ENCODE data around the gene ADAMTS14. TPM values are rescaled to one million over a fixed set of nuclear protein-coding genes. Genes with fewer than 3 reads are reported as not detected.

ADAMTS14 gene
- total RNA-seq, 1 experiment from 2014 or later: 1.6 TPM

- no peaks in the 10 kb centered on the region for H3K9me3 Mint-ChIP-seq
- H3K27ac Mint-ChIP-seq: no peak overlapping the region
- H4K20me1 ChIP-seq (ENCODE audit: control insufficient read depth, insufficient read depth, insufficient read length): peaks cover 2% of the 10 kb centered on the region
- H3K4me3 Mint-ChIP-seq: no peak overlapping the region
- H3K9ac ChIP-seq (ENCODE audit: extremely low read depth, insufficient read length, low read length): no peak overlapping the region
- no peaks in the 10 kb centered on the region for H3K27me3 ChIP-seq (ENCODE audit: insufficient read depth, low read length)
- H4K8ac ChIP-seq (replicated peaks; ENCODE audit: insufficient read length, low read depth, low read length): no peak overlapping the region
- H3K4me1 Mint-ChIP-seq: peaks cover 0 to 3% of the 10 kb centered on the region in 2 experiments; a peak in 1 of 4 replicates
- H3T11ph ChIP-seq (ENCODE audit: low read length): no peak overlapping the region
- H3K4me2 ChIP-seq (ENCODE audit: insufficient read depth, insufficient read length, low read length): no peak overlapping the region
- no peak overlapping the region for H2AK5ac ChIP-seq (ENCODE audit: insufficient read length, low read length)
- H3K4ac ChIP-seq (ENCODE audit: low read depth, low read length): no peak overlapping the region
- H3K56ac ChIP-seq (ENCODE audit: insufficient read length, low read depth, low read length): no peak overlapping the region
- H2BK120ac ChIP-seq (ENCODE audit: low read depth, low read length, poor library complexity, severe bottlenecking): no peak overlapping the region
- no peak overlapping the region for H3K27ac ChIP-seq (ENCODE audit: insufficient read length, low read depth, low read length)
- no peak overlapping the region for H2BK20ac ChIP-seq (ENCODE audit: low read depth, low read length, poor library complexity, severe bottlenecking)
- no peaks in the 10 kb centered on the region for H3K79me2 ChIP-seq (ENCODE audit: insufficient read depth, low read length)
- H2BK5ac ChIP-seq (ENCODE audit: insufficient read length, low read length): no peak overlapping the region
- H3K4me1 ChIP-seq (ENCODE audit: insufficient read depth, low read length): no peaks in the 10 kb centered on the region
- no peak overlapping the region for H2AFZ ChIP-seq (ENCODE audit: low read length)
- no peak overlapping the region for H3K18ac ChIP-seq (ENCODE audit: insufficient read length, low read depth, low read length)
- H4K91ac ChIP-seq (ENCODE audit: insufficient read length, low read depth, low read length): no peak overlapping the region
- WGBS (ENCODE audit: extremely low coverage, insufficient read length, low lambda C conversion rate): no CpG with 5 or more reads among the region's 4 CpGs
- H3K23ac ChIP-seq (ENCODE audit: insufficient read length, low read depth, low read length): no peak overlapping the region
- no peak overlapping the region for H3K14ac ChIP-seq (ENCODE audit: insufficient read depth, low read length)
- no peaks in the 10 kb centered on the region for H3K9me3 ChIP-seq (ENCODE audit: control insufficient read depth, low read depth, low read length)
- no peaks in the 10 kb centered on the region for H3K23me2 ChIP-seq (ENCODE audit: insufficient read length, low read depth, low read length, poor library complexity, severe bottlenecking)
- no peak overlapping the region for H4K5ac ChIP-seq (ENCODE audit: insufficient read length, low read depth, low read length)
- no peak overlapping the region for H2BK12ac ChIP-seq (ENCODE audit: insufficient read length, low read depth, low read length)
- peaks cover 1% of the 10 kb centered on the region for H3K27me3 Mint-ChIP-seq (ENCODE audit: low read depth)
- H2BK15ac ChIP-seq (ENCODE audit: low read depth, low read length): no peak overlapping the region
- no peaks in the 10 kb centered on the region; a peak in 2 of 7 replicates for H3K36me3 Mint-ChIP-seq (ENCODE audit: insufficient read depth in 1 of 3, low read depth in 3 of 3)
- TF ChIP-seq CTCF (conservative IDR thresholded peaks at IDR 0.05): no peak
- DNase-seq: no peak
- H3K79me1 ChIP-seq (ENCODE audit: insufficient read depth, low read depth, low read length, poor library complexity, severe bottlenecking): no peaks in the 10 kb centered on the region
Observed at GRCh38 chr10:70772627-70773026, 100.3 kb downstream of the ADAMTS14 start.
